GM12865 (cell line): Measurements from ENCODE around the gene FGF22.

Experiments used
- DNase-seq: peaks from one replicate; pipeline ENCODE4 v3.0.0; 2010; ENCODE audit warnings: low read depth
- H3K4me3 ChIP-seq: 2 replicates; pipeline ENCODE4 v1.5.1; 2011; ENCODE audit warnings: mild to moderate bottlenecking, low read depth, low read length, control low read depth
- CTCF ChIP-seq: IDR thresholded peaks from 2 replicates; pipeline ENCODE4 v1.5.1; 2011; ENCODE audit warnings: low read length, control low read depth, low read depth, inconsistent platforms; ENCODE audit not compliant: insufficient read depth; ENCODE audit errors: missing control alignments

FGF22 gene

GRCh38 chr19:688214-688613 is 48.5 kb downstream of the FGF22 start:
- no peak for TF ChIP-seq CTCF
- DNase-seq = no peak
- no peak overlapping the region for H3K4me3 ChIP-seq

GRCh38 chr19:688992-689391 is 49.3 kb downstream of the FGF22 start:
- DNase-seq = no peak
- no peak for TF ChIP-seq CTCF
- H3K4me3 ChIP-seq = no peak overlapping the region

- DNase-seq = no peak
- TF ChIP-seq CTCF = no peak
- no peak overlapping the region for H3K4me3 ChIP-seq
Measured at GRCh38 chr19:690203-690602, 50.5 kb downstream of the FGF22 start.
